DOHH2 (cell line): ENCODE measurements around the gene CNTD1.

Source experiments
- H3F3A ChIP-seq: fragments of 200-600 bp; sonication (generic), shearing (Covaris generic); 2 replicates; pipeline ENCODE4 v1.6.0; 2016; ENCODE audit warnings: antibody characterized with exemption, mild to moderate bottlenecking; ENCODE audit not compliant: control insufficient read depth, insufficient read depth
- H3K27ac ChIP-seq: fragments of 200-600 bp; sonication (generic); 2 replicates; pipeline ENCODE4 v1.5.1; 2014; ENCODE audit warnings: low read depth, mild to moderate bottlenecking, low read length, moderate library complexity
- H3K27me3 ChIP-seq: fragments of 200-600 bp; sonication (generic); 2 replicates; pipeline ENCODE4 v1.6.1; 2014; ENCODE audit warnings: mild to moderate bottlenecking, low read length, mixed read lengths; ENCODE audit not compliant: control insufficient read depth
- H3K36me3 ChIP-seq: fragments of 200-600 bp; sonication (generic); 2 replicates; pipeline ENCODE4 v1.6.1; 2014; ENCODE audit warnings: mild to moderate bottlenecking, low read length, moderate library complexity, mixed read lengths; ENCODE audit not compliant: control insufficient read depth
- H3K4me1 ChIP-seq: fragments of 200-600 bp; sonication (generic); 2 replicates; pipeline ENCODE4 v1.6.1; 2014; ENCODE audit warnings: mild to moderate bottlenecking, low read length, mixed read lengths; ENCODE audit not compliant: control insufficient read depth
- H3K4me2 ChIP-seq: fragments of 200-600 bp; sonication (generic); 2 replicates; pipeline ENCODE4 v1.6.0; 2014; ENCODE audit warnings: mild to moderate bottlenecking, low read length, moderate library complexity
- H3K4me3 ChIP-seq: fragments of 200-600 bp; sonication (generic); 2 replicates; pipeline ENCODE4 v1.5.1; 2014; ENCODE audit warnings: mild to moderate bottlenecking, low read length, mixed read lengths
- H3K79me2 ChIP-seq: fragments of 200-600 bp; sonication (generic); 2 replicates; pipeline ENCODE4 v1.6.1; 2014; ENCODE audit warnings: mild to moderate bottlenecking, low read length, mixed read lengths; ENCODE audit not compliant: control insufficient read depth
- H3K9me2 ChIP-seq: fragments of 200-600 bp; sonication (generic); replicated peaks from 2 replicates; pipeline ENCODE4 v1.6.1; 2014; ENCODE audit warnings: mild to moderate bottlenecking, low read length, mixed read lengths; ENCODE audit not compliant: control insufficient read depth
- H3K9me3 ChIP-seq: fragments of 200-600 bp; sonication (generic); 2 replicates; pipeline ENCODE4 v1.6.1; 2014; ENCODE audit warnings: antibody characterized with exemption, low read length, mixed read lengths; ENCODE audit not compliant: control insufficient read depth, insufficient read depth
- H4K20me1 ChIP-seq: fragments of 200-600 bp; sonication (generic); 2 replicates; pipeline ENCODE4 v1.6.0; 2014; ENCODE audit warnings: low read depth, mild to moderate bottlenecking, antibody characterized with exemption, low read length, moderate library complexity; ENCODE audit not compliant: control insufficient read depth, insufficient read depth
- EZH2phosphoT487 ChIP-seq: fragments of 200-600 bp; sonication (generic); IDR thresholded peaks from 2 replicates; pipeline ENCODE4 v1.6.1; 2017; ENCODE audit warnings: borderline replicate concordance, mild to moderate bottlenecking, antibody characterized with exemption, low read length, moderate library complexity, mixed read lengths
- TF ChIP-seq, protein P1 (sequence below): fragments of 200-600 bp; sonication (generic); IDR thresholded peaks from one replicate; pipeline ENCODE4 v1.5.1; 2014; ENCODE audit warnings: antibody characterized with exemption, mild to moderate bottlenecking, low read depth, low read length; ENCODE audit not compliant: poor library complexity, severe bottlenecking

Gene CNTD1

GRCh38 chr17:42846594-42847280 is 48.1 kb downstream of the CNTD1 start:
- Histone ChIP-seq H3F3A (peaks cover 21% of the 10 kb centered on the region), H3K27ac (no peak overlapping the region), H3K4me1 (no peaks in the 10 kb centered on the region)

DNA sequence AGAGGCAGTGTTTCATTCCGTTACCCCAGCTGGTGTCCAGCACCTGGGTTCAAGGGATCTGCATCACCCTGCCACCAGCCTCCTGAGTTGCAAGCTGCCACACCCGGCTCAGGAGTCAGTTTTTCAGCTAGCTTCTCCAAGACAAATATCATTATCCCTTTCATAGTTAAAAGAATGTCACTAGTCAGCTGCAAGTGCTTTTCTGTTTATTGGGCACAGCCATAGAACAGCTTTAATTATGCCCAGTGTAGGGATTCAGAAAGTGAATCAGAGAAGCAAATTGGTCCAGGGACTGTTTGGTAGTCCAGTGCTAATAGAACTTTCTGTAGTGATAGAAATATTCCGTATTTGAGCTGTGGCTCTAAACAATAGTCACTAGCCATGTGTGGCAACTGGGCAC is 49.4 kb downstream of the CNTD1 start:
- no peaks in the 10 kb centered on the region for H3K4me1 ChIP-seq
- no peaks in the 10 kb centered on the region for H3K9me3 ChIP-seq
- peaks cover 25% of the 10 kb centered on the region for H3K36me3 ChIP-seq
- H3K4me2 ChIP-seq: no peak overlapping the region
- no peaks in the 10 kb centered on the region for H3K79me2 ChIP-seq
- H3K27me3 ChIP-seq: no peaks in the 10 kb centered on the region
- no peaks in the 10 kb centered on the region for H3K9me2 ChIP-seq
- no peak overlapping the region for H3K4me3 ChIP-seq
- no peak for TF ChIP-seq EZH2phosphoT487
- TF ChIP-seq, protein P1, sequence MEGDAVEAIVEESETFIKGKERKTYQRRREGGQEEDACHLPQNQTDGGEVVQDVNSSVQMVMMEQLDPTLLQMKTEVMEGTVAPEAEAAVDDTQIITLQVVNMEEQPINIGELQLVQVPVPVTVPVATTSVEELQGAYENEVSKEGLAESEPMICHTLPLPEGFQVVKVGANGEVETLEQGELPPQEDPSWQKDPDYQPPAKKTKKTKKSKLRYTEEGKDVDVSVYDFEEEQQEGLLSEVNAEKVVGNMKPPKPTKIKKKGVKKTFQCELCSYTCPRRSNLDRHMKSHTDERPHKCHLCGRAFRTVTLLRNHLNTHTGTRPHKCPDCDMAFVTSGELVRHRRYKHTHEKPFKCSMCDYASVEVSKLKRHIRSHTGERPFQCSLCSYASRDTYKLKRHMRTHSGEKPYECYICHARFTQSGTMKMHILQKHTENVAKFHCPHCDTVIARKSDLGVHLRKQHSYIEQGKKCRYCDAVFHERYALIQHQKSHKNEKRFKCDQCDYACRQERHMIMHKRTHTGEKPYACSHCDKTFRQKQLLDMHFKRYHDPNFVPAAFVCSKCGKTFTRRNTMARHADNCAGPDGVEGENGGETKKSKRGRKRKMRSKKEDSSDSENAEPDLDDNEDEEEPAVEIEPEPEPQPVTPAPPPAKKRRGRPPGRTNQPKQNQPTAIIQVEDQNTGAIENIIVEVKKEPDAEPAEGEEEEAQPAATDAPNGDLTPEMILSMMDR: no peak
- H3K27ac ChIP-seq: no peak overlapping the region
- peaks cover 4% of the 10 kb centered on the region; the same call in 1 of the 2 replicates for H4K20me1 ChIP-seq
- peaks cover 16% of the 10 kb centered on the region for H3F3A ChIP-seq

More at GRCh38 chr17:42846594-42847280, 48.1 kb downstream of the CNTD1 start:
- Histone ChIP-seq H3K4me3 (no peak overlapping the region), H3K27me3 (no peaks in the 10 kb centered on the region), H3K9me2 (no peaks in the 10 kb centered on the region), H3K4me2 (no peak overlapping the region), H3K79me2 (no peaks in the 10 kb centered on the region), H3K9me3 (no peaks in the 10 kb centered on the region), H3K36me3 (peaks cover 38% of the 10 kb centered on the region), H4K20me1 (peaks cover 4% of the 10 kb centered on the region; the same call in 1 of the 2 replicates)
- TF ChIP-seq, protein P1: no peak

DNA sequence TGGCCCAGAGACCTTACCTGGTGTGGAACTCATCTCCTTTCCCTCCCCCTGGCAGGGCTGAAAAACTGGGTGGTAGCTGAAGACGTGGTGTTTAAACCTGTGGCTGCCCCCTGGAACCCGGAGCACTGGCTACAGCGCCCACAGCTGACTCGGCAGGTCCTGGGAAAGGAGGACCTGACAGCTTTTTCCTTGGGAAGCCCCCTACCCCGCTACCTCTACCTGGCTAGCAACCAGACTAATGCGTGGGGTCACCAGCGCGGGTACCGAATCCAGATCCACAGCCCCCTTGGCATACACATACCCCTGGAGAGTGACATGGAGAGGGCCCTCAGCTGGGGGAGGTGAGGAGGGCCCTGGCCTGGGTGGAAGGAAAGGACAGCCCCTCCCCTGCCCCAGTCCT is 50.4 kb downstream of the CNTD1 start:
- peaks cover 15% of the 10 kb centered on the region for H3K36me3 ChIP-seq
- no peaks in the 10 kb centered on the region for H3K27me3 ChIP-seq
- H3K4me2 ChIP-seq: no peak overlapping the region
- H3F3A ChIP-seq: peaks cover 14% of the 10 kb centered on the region
- H3K4me1 ChIP-seq: no peaks in the 10 kb centered on the region
- no peaks in the 10 kb centered on the region for H3K9me3 ChIP-seq
- H3K79me2 ChIP-seq: no peaks in the 10 kb centered on the region
- H3K9me2 ChIP-seq: no peaks in the 10 kb centered on the region
- TF ChIP-seq, protein P1: no peak
- no peak for TF ChIP-seq EZH2phosphoT487
- no peak overlapping the region for H3K27ac ChIP-seq
- H4K20me1 ChIP-seq: peaks cover 4% of the 10 kb centered on the region; the same call in 1 of the 2 replicates
- H3K4me3 ChIP-seq: no peak overlapping the region
